ENCODE data around the gene TTYH2.

Gene TTYH2

DNA sequence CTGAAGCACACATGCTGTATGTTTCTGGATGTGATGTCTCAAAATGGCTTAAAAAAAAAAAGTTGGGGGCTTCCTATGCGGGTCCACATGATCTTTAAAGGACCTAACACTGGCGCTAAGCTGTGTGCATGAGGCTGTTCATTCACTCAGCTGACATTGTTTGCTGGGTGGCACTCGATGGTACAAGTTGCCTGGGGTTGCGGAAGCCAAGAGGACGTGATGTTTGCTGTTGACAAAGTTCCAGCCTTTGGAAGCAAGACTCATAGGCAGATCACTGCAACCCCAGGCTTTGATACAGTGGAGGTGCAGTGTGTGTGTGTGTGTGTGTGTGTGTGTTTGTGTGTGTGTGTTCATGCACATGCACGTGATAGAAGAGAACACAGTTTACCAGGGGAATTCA, 31.2 kb downstream of the TTYH2 start:
- no peak for DNase-seq (ENCODE audit: low read depth, low spot score)
- in situ Hi-C loops (cut with HindIII; ENCODE audit: low sequenced_read_pairs): no loop called here
- H3K4me3 ChIP-seq (ENCODE audit: low read depth, low read length): no peak overlapping the region
- TF ChIP-seq, protein P1, sequence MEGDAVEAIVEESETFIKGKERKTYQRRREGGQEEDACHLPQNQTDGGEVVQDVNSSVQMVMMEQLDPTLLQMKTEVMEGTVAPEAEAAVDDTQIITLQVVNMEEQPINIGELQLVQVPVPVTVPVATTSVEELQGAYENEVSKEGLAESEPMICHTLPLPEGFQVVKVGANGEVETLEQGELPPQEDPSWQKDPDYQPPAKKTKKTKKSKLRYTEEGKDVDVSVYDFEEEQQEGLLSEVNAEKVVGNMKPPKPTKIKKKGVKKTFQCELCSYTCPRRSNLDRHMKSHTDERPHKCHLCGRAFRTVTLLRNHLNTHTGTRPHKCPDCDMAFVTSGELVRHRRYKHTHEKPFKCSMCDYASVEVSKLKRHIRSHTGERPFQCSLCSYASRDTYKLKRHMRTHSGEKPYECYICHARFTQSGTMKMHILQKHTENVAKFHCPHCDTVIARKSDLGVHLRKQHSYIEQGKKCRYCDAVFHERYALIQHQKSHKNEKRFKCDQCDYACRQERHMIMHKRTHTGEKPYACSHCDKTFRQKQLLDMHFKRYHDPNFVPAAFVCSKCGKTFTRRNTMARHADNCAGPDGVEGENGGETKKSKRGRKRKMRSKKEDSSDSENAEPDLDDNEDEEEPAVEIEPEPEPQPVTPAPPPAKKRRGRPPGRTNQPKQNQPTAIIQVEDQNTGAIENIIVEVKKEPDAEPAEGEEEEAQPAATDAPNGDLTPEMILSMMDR (IDR thresholded peaks at IDR 0.05; ENCODE audit: low read depth, low read length): no peak

DNA sequence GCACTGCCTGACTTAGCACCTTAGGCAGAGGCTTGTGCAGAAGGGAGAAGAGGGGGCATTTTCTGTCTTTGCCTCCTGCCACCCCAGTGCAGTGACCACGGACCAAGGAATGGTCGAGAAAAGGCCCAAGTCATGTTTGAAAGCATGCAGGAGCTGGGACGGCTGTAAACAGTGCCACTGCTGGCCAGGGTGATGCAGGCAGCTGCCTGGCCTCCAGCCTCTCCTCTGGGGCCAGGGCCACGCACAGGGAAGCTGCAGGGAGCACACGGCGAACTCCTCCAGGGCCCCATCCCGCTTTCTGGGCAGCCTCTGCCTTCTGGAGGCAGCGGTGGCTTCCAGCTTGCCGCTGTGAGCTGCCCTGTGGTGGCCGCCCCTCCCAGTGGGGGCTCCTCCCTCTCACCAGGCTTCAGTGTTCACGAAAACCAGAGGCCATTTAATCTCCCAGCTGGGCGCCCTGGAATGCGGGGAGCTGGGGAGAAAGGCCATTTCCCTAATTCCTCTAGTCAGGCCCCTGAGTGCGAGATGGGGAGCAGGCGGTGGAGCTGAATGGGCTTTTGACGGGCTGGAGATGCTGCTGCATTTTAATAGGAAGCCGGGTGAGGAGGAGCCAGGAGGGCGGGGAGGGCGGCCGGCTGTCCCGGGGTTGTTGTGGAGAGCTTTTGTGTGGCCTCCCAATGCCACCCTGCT, 31.9 kb downstream of the TTYH2 start:
- peak; percentile 14 for DNase-seq (ENCODE audit: low read depth, low spot score)
- in situ Hi-C loops (cut with HindIII; ENCODE audit: low sequenced_read_pairs): no loop called here
- no peak overlapping the region for H3K4me3 ChIP-seq (ENCODE audit: low read depth, low read length)
- TF ChIP-seq, protein P1 (IDR thresholded peaks at IDR 0.05; ENCODE audit: low read depth, low read length): no peak

DNA sequence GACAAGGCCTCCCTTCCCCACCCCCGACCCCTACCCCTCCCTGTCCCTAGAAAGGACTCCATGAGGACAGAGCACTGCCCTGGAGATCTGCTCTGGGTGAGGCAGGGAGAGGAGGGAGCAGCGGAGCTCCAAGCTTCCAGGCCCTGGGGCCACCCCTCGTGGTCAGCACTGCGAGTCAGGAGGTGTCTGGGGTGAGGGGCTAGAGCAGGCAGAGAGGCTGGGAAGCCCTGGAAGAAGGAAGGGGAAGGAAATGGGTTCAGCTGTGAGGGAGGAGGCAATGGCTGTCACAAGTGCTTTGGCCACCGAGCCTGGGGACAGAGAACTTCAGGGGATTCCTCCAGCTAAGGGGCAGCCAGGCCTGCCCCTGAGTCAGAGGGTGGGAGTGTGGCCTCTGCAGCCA, 32.5 kb downstream of the TTYH2 start:
- TF ChIP-seq, protein P1 (IDR thresholded peaks at IDR 0.05; ENCODE audit: low read depth, low read length): no peak
- DNase-seq (ENCODE audit: low read depth, low spot score): no peak
- no peak overlapping the region for H3K4me3 ChIP-seq (ENCODE audit: low read depth, low read length)
- in situ Hi-C loops (cut with HindIII; ENCODE audit: low sequenced_read_pairs): no loop called here

DNA sequence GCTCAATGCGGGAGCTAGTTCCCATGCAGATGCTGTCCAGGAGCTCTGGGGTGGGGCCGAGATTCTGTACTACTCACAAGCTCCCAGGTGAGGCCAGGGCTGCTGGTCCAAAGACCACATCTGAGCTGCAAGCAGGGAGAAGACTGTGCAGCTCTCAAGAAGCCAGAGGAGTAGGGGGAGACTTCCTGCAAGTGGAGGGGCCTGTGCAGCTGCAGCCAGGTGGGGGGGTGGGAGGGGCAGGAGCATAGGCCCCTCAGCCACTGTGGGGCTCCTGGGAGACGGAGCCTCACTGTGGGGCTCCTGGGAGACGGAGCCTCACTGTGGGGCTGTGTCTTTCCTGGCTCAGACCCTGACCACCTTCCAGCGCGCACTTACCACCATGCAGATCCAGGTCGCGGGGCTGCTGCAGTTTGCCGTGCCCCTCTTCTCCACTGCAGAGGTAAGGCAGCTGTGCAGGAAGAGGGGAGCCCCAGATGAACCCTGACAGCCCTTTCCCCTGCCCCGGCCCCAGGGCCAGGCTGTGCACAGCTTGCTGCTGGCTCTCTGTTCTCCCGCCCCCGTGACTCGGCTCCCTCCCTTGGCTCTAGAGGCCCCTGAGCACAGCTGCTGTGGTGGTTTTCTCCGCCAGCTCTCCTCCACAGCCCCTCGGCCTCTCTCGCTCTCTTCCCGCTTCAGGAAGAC, 36.4 kb downstream of the TTYH2 start:
- no peak overlapping the region for H3K4me3 ChIP-seq (ENCODE audit: low read depth, low read length)
- TF ChIP-seq, protein P1 (IDR thresholded peaks at IDR 0.05; ENCODE audit: low read depth, low read length): no peak
- no peak for DNase-seq (ENCODE audit: low read depth, low spot score)
- in situ Hi-C loops (cut with HindIII; ENCODE audit: low sequenced_read_pairs): no loop called here

DNA sequence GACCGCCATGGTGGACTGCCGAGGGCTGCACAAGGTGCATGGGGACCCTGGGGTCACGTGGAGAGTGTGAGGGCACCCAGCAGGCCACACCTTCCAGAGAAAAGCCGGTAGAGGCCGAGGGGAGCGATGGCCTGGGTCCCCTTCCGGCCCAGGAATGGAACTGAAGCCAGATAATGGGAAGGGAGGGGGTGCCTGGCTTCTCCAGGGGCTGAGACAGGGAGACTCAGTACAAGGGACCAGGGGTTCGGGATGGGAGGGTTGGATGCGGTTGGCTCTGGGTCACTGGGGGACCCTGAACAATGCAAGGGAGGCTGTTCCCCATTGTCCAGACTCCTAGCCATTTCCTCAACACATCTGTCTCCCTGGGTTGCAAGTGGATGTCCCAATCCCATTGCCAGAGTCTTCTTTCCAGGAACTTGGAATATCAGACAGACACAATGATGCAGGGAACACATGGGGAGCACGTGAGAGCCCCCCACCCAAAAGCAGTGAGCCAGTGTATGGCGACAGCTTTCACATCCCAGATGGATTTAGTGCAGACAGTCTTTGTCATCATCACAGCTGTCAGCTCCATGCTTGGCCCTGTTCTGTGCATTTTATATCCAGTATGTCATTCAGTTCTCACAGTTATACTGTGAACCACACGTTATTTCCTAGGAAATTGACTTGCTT, 37.1 kb downstream of the TTYH2 start:
- TF ChIP-seq, protein P1 (IDR thresholded peaks at IDR 0.05; ENCODE audit: low read depth, low read length): no peak
- no peak for DNase-seq (ENCODE audit: low read depth, low spot score)
- H3K4me3 ChIP-seq (ENCODE audit: low read depth, low read length): no peak overlapping the region
- in situ Hi-C loops (cut with HindIII; ENCODE audit: low sequenced_read_pairs): no loop called here

DNA sequence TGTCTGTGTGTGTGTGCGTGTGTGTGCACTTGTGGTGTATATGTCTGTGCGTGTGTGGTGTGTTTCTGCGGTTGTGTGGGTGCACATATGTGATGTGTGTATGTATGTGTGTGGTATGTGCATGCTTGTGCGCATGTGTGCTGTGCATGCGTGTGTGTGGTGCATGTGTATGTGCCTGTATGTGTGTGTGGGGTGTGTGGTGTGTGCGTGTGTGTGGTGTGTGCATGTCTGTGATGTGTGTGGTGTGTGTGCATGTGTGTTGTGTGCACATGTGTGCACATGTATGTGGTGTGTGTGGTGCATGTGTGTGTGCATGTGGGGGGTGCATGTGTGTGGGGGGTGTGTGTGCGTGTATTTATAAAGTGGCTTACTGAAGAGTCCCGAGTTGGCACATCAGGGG, 37.7 kb downstream of the TTYH2 start:
- no peak for DNase-seq (ENCODE audit: low read depth, low spot score)
- in situ Hi-C loops (cut with HindIII; ENCODE audit: low sequenced_read_pairs): no loop called here
- TF ChIP-seq, protein P1 (IDR thresholded peaks at IDR 0.05; ENCODE audit: low read depth, low read length): no peak
- no peak overlapping the region for H3K4me3 ChIP-seq (ENCODE audit: low read depth, low read length)

Measured in astrocyte of the spinal cord (primary cell).